Measurements from ENCODE around the gene MIXL1. TPM values are rescaled to one million over a fixed set of nuclear protein-coding genes. Genes with fewer than 3 reads are reported as not detected.

Gene MIXL1
- total RNA-seq (2021) = not detected in 2 replicates
- not detected for Bru-seq, nascent RNA
- BruChase-seq, experiment 1, labeled RNA remaining after a 2-hour chase = not detected
- BruChase-seq, experiment 2, labeled RNA remaining after a 6-hour chase = not detected
- long read RNA-seq = 0 reads

- H2AFZ ChIP-seq = no peak within 1 kb of the TSS
- no peak for DNase-seq
- H3K4me1 ChIP-seq (replicated peaks; ENCODE audit: insufficient read depth) = no peaks in the 10 kb centered on the region
- intact Hi-C loops (cut with micrococcal nuclease; ENCODE audit: unreplicated experiment) = no loop called here
- no peaks in the 10 kb centered on the region for H3K9me3 ChIP-seq (ENCODE audit: insufficient read depth, low read depth)
- H3K4me2 ChIP-seq = no peak within 1 kb of the TSS
- peaks cover 5% of the 10 kb centered on the region; the same call in 1 of the 2 replicates for H3F3A ChIP-seq (ENCODE audit: insufficient read depth, low read depth)
- POLR2A ChIA-PET (ENCODE audit: unreplicated experiment) = no interaction called here
- H4K20me1 ChIP-seq (ENCODE audit: insufficient read depth) = no peaks in the 10 kb centered on the region
- no peaks in the 10 kb centered on the region for H3K27me3 ChIP-seq (ENCODE audit: insufficient read depth, low read depth)
- H3K79me2 ChIP-seq (ENCODE audit: low read depth) = no peaks in the 10 kb centered on the region
- TF ChIP-seq EZH2 (IDR thresholded peaks at IDR 0.05; ENCODE audit: low read depth) (no peak), CTCF (conservative IDR thresholded peaks at IDR 0.05) (no peak)
- H3K9me2 ChIP-seq (ENCODE audit: insufficient read depth) = no peaks in the 10 kb centered on the region
- H3K4me3 ChIP-seq = no peak within 1 kb of the TSS
- BruUV-seq (replicated peaks) = no TSS peak
- no peaks in the 10 kb centered on the region for H3K36me3 ChIP-seq (ENCODE audit: low read depth)
- CTCF ChIA-PET = interaction anchor here (0.7 kb wide), 1 partner anchor 124 kb away, joined by 3 read pairs; no protein-coding TSS in a partner anchor
- H3K27ac ChIP-seq = no peak within 1 kb of the TSS
Measured at GRCh38 chr1:226223157-226223785, at the start of gene MIXL1. MIXL1 (plus strand) TSS chr1:226223664; CDS start chr1:226223682, 18 bp downstream.

DNA sequence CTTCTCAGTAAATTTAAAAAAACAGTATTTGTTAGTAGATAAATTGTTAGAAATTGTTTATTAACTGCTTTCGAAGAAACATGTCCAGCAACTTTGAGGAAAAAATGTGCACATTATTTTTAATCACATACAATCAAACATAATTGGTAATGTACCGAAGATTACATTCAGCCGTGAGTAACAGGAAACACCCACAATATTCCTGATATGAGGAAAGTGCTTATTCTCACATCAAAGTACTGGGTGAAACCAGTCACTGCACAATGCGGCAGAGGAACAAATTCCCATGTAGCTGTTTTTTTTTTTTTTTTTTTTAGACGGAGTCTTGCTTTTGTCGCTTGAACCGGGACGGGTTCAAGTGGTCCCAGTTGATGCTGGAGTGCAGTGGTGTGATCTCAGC, 46.6 kb upstream of the MIXL1 start:
- no peak overlapping the region for H2AFZ ChIP-seq
- H3K27me3 ChIP-seq (ENCODE audit: insufficient read depth, low read depth) = no peaks in the 10 kb centered on the region
- H3F3A ChIP-seq (ENCODE audit: insufficient read depth, low read depth) = no peaks in the 10 kb centered on the region; the same call in 1 of the 2 replicates
- intact Hi-C loops (cut with micrococcal nuclease; ENCODE audit: unreplicated experiment) = no loop called here
- DNase-seq = no peak
- H3K36me3 ChIP-seq (ENCODE audit: low read depth) = 0 out of 2 replicates have a peak, but pooled peaks cover 4% of the 10 kb centered on the region
- peaks cover 44% of the 10 kb centered on the region for H4K20me1 ChIP-seq (ENCODE audit: insufficient read depth)
- no peaks in the 10 kb centered on the region for H3K9me2 ChIP-seq (ENCODE audit: insufficient read depth)
- ChIA-PET CTCF (interaction anchor here (0.6 to 0.7 kb wide), 3 partner anchors 12 to 227 kb away, joined by 6 to 12 read pairs (median 11); no protein-coding TSS in a partner anchor), POLR2A (ENCODE audit: unreplicated experiment) (interaction anchor here (0.6 kb wide), 1 partner anchor 269 kb away, joined by 10 read pairs; no protein-coding TSS in a partner anchor)
- no peak for TF ChIP-seq EZH2 (IDR thresholded peaks at IDR 0.05; ENCODE audit: low read depth)
- TF ChIP-seq CTCF (conservative IDR thresholded peaks at IDR 0.05) = no peak
- H3K4me2 ChIP-seq = no peak overlapping the region
- H3K4me1 ChIP-seq (replicated peaks; ENCODE audit: insufficient read depth) = no peaks in the 10 kb centered on the region
- H3K27ac ChIP-seq = no peak overlapping the region
- BruUV-seq (replicated peaks) = no TSS peak
- no peak overlapping the region for H3K4me3 ChIP-seq
- H3K79me2 ChIP-seq (ENCODE audit: low read depth) = peaks cover 89% of the 10 kb centered on the region
- no peaks in the 10 kb centered on the region for H3K9me3 ChIP-seq (ENCODE audit: insufficient read depth, low read depth)

DNA sequence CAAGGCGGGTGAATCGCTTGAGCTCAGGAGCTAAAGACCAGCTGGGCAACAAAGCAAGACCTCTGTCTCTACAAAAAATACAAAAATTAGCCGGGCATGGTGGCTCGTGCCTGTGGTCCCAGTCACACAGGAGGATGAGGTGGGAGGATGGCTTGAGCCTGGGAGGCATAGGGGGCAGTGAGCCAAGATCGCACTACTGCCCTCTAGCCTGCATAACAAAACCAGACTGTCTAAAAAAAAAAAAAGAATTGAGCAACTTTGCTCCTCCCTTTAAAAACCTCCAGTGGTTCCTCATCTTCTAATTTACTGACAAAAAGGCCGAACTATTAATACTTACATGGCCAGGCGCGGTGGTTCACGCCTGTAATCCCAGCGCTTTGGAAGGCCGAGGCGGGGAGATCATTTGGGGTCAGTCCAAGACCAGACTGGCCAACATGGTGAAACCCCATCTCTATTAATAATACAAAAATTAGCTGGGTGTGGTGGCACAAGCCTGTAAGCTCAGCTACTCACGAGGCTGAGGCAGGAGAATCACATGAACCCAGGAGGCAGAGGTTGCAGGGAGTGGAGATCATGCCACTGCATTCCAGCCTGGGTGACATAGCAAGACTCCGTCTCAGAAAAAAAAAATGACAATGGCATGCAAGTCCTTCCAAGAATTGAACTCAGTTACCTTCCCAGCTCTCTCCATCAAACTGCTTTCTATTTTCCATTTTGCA, 41.3 kb upstream of the MIXL1 start:
- peaks cover 41% of the 10 kb centered on the region for H4K20me1 ChIP-seq (ENCODE audit: insufficient read depth)

More for the DNA sequence above, 41.3 kb upstream of the MIXL1 start:
- Histone ChIP-seq H3F3A (ENCODE audit: insufficient read depth, low read depth) (peaks cover 10% of the 10 kb centered on the region), H3K4me2 (no peak overlapping the region), H3K36me3 (ENCODE audit: low read depth) (0 out of 2 replicates have a peak, but pooled peaks cover 4% of the 10 kb centered on the region), H3K4me3 (no peak overlapping the region), H2AFZ (no peak overlapping the region), H3K9me3 (ENCODE audit: insufficient read depth, low read depth) (no peaks in the 10 kb centered on the region), H3K79me2 (ENCODE audit: low read depth) (peaks cover 94% of the 10 kb centered on the region), H3K27ac (no peak overlapping the region), H3K9me2 (ENCODE audit: insufficient read depth) (no peaks in the 10 kb centered on the region), H3K4me1 (replicated peaks; ENCODE audit: insufficient read depth) (peaks cover 18% of the 10 kb centered on the region), H3K27me3 (ENCODE audit: insufficient read depth, low read depth) (no peaks in the 10 kb centered on the region)
- BruUV-seq (replicated peaks) = no TSS peak
- POLR2A ChIA-PET (ENCODE audit: unreplicated experiment) = interaction anchor here (0.5 to 0.7 kb wide), 3 partner anchors 216 to 755 kb away, joined by 3 to 4 read pairs (median 4); no protein-coding TSS in a partner anchor
- TF ChIP-seq CTCF (conservative IDR thresholded peaks at IDR 0.05) (no peak; the same call in 1 of the 2 replicates), EZH2 (IDR thresholded peaks at IDR 0.05; ENCODE audit: low read depth) (no peak)
- peak in 1 of 2 experiments; percentile 60 for DNase-seq
- CTCF ChIA-PET = interaction anchor here (1.0 kb wide), 1 partner anchor 58 kb away, joined by 4 read pairs; no protein-coding TSS in a partner anchor
- intact Hi-C loops (cut with micrococcal nuclease; ENCODE audit: unreplicated experiment) = loop anchor here (1.0 to 2.0 kb wide), 2 partner anchors 57 to 151 kb away; no protein-coding TSS in a partner anchor

All from PC-9 (cell line).